GM21825 (cell line): Measurements from ENCODE around the gene ERICH2.

Experiments used
- ATAC-seq: cut with Tn5 transposase; IDR thresholded peaks from one replicate; pipeline ENCODE4 v1.9.1; 2021; ENCODE audit warnings: mild to moderate bottlenecking, moderate library complexity; ENCODE audit not compliant: unreplicated experiment

The ERICH2 gene

GRCh38 chr2:170761572-170761971, 8.6 kb upstream of the ERICH2 start:
- no peak for ATAC-seq

GRCh38 chr2:170762760-170763159, 7.4 kb upstream of the ERICH2 start:
- ATAC-seq: no peak

- ATAC-seq: no peak
These were observed 6.9 kb upstream of the ERICH2 start for GRCh38 chr2:170763232-170763631.

- no peak for ATAC-seq
These were observed 5.3 kb upstream of the ERICH2 start for GRCh38 chr2:170764880-170765261.

- ATAC-seq: no peak
These were observed 3.5 kb upstream of the ERICH2 start for GRCh38 chr2:170766693-170767092.

- peak; percentile 83 for ATAC-seq
These were observed 635 bp downstream of the ERICH2 start for GRCh38 chr2:170770606-170771420.

- ATAC-seq: no peak
These were observed 1.3 kb downstream of the ERICH2 start for GRCh38 chr2:170771421-170771937.

GRCh38 chr2:170772295-170772694, 2.1 kb downstream of the ERICH2 start:
- ATAC-seq: no peak

GRCh38 chr2:170774074-170774473, 3.9 kb downstream of the ERICH2 start:
- ATAC-seq: no peak

- ATAC-seq: no peak
These were observed 8.7 kb downstream of the ERICH2 start for GRCh38 chr2:170778900-170779299.

- ATAC-seq: no peak
These were observed 9.1 kb downstream of the ERICH2 start for GRCh38 chr2:170779304-170779703.

- no peak for ATAC-seq
These were observed 12.5 kb downstream of the ERICH2 start for GRCh38 chr2:170782673-170783072.

- ATAC-seq: no peak
These were observed 13.4 kb downstream of the ERICH2 start for GRCh38 chr2:170783549-170783948.

- no peak for ATAC-seq
These were observed 28.8 kb downstream of the ERICH2 start for GRCh38 chr2:170798996-170799395.

- no peak for ATAC-seq
These were observed 36.4 kb downstream of the ERICH2 start for GRCh38 chr2:170806548-170806947.

GRCh38 chr2:170812710-170813600, 42.8 kb downstream of the ERICH2 start:
- ATAC-seq: no peak

GRCh38 chr2:170813611-170814532, 43.7 kb downstream of the ERICH2 start:
- no peak for ATAC-seq

GRCh38 chr2:170814533-170815230, 44.5 kb downstream of the ERICH2 start:
- no peak for ATAC-seq

GRCh38 chr2:170815311-170815710, 45.1 kb downstream of the ERICH2 start:
- no peak for ATAC-seq
